ENCODE results near the gene TBC1D9B.

The TBC1D9B gene

GRCh38 chr5:179869641-179870402, 37.9 kb downstream of the TBC1D9B start:
- DNase-seq (ENCODE audit: low spot score): no peak

DNA sequence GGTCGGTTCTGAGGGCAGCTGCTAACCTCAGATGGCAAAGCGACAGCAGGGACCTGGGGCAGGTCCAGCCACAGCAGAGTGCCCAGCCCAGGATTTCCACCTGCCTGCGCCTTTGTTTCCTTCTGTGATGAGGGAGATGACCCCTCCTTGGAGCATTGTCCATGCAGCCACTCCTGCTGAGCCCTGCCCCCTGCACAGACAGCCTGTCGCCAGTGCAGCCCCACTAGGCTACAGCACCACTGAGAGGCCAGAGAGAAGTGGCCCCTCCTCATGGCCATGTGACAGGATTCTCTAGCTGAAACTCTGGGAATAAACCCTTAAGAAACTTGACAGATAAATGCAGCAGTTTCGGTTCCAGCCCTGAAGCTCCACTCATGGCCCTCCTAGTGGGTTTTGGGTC, 38.6 kb downstream of the TBC1D9B start:
- no peak for DNase-seq (ENCODE audit: low spot score)

- DNase-seq (ENCODE audit: low spot score): no peak
These were observed 39.2 kb downstream of the TBC1D9B start for GRCh38 chr5:179868541-179868940.

- DNase-seq (ENCODE audit: low spot score): no peak
These were observed 40.2 kb downstream of the TBC1D9B start for GRCh38 chr5:179867476-179867875.

DNA sequence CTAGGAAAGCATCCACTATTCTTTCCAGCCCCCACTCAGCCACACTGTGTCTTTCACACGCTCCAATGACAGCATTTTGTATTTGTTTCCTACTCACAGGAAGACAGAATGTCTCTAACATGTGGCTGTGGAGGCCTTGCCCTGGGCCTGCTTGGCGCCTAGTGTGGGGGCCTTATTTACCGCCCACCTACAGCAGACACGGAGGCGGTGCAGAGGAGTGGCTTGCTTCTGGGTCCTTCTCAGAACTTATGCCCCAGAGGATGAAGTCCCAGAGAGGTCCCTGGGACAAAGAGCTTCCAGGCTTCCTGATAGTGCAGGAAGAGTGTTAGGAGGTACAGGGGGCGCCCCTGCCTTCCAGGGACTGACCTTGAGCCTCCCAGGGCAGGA, 40.6 kb downstream of the TBC1D9B start:
- no peak for DNase-seq (ENCODE audit: low spot score)

- no peak for DNase-seq (ENCODE audit: low spot score)
These were observed 41.2 kb downstream of the TBC1D9B start for GRCh38 chr5:179866241-179867078.

GRCh38 chr5:179865491-179866240, 42.0 kb downstream of the TBC1D9B start:
- no peak for DNase-seq (ENCODE audit: low spot score)

DNA sequence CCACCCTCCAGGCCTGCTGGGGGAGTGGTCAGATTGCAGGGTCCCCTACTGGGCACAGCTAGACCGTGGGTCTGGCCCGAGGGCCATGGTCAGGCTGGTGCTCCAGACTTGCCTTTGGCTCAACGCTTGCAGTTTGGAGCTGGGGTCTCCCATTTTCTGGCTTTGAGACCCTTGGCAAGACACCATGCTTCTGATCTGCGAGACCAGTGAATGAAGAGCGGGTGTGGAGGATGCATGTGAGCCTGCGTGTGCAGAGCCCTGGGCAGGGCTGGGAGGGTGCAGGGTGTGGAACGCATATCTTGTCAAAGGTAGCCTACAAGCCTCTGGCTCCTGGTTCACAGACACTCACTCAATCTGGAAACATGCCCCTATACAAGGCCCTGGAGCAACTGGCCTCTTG, 43.0 kb downstream of the TBC1D9B start:
- DNase-seq (ENCODE audit: low spot score): no peak

- DNase-seq (ENCODE audit: low spot score): no peak
These were observed 44.1 kb downstream of the TBC1D9B start for GRCh38 chr5:179863449-179864085.

DNA sequence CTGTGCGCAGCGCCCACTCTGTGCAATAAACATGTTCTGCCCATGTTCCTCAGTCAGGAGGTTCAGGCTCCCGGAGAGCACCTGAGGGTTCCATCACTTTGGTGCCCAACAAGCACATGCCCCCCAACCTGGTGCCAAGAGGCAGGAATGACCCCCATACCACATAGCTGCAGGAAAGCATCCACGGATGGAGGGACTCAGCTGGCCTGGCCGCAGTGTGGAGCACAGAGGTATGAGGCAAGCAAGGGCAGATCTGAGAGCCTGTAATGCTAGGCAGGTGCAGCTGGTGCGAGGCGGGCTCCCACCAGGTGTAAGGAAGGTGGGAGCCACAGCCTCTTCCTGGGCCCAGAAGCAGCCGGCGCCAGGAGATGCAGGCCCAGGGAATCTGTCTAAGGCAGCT, 44.8 kb downstream of the TBC1D9B start:
- no peak for DNase-seq (ENCODE audit: low spot score)

DNA sequence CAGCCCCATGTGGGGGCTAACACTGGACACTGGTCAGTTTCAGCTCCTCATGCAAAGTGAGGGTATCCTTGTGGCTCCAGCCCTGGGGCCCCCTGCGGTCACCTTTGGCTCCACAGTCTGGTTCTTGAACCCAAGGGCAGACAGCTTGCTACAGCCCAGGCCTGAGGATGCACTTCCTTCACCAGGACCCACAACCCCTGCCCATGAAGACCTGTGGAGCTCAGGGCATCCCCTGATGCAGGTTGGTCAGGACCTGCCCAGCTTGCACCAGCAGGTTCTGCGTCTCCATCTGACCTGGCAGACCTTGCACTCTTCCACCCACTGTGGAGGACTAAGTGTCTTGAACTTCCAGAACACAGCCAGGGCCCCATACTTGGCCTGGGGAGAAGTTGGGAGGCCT, 45.4 kb downstream of the TBC1D9B start:
- DNase-seq (ENCODE audit: low spot score): no peak

DNA sequence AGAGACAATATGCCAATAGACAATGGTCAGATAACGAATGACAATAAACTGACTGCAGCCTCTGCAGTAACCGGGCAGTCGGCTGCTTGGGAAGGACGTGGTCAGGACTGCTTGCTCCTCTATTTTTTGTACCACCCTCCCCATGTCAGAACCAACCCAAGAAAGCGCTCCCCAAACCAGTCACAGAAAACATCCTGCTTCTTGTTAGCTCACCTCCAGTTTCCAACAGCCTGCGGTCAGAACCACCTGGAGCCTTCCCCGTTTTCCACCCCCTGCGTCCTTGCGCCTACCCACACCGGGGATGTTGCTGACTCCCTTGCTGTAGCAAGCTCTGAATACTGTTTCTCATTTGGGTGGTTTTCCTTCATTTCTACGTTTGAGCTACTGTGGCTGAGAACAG, 47.4 kb downstream of the TBC1D9B start:
- no peak for DNase-seq (ENCODE audit: low spot score)

DNA sequence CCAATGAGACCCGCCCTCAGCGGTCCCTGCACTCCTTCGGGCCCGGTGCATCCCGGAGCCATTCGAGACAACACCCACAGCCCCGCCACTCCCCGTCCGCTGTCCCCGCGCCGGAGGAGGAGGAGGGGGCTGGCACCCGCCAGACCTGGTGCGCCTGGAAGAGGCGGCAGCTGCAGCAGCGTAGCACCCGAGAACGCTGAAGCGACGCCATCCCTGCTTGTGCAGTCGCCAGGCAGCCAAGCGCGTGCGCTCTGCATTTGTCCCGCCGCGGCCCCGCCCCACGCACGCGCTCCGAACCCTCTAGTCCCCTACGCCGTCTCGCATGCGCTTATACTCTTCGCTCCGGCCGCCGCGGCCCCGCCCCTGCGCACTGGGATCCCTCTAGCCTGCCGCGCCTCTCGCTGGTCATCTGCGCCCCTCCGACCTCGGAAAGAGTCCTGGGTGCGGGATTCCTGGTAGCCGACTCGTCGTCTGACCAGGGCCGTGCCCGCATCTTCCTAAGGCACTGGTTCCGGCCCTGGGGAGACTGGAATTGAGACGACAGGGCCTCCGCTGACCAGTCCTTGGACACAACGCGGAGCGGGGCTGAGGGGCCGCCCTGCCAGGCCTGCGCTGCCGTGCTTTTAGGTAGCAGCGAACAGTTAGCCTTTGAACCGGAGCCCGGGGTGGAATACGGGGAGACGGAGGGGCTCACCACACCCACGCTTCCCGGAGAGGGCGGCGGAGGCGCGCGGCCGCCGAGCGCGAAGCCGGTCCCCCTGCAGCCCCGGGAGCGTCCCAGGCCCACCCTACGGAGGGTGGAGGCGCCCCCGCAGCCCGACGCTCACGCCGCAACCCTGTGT, 48.9 kb downstream of the TBC1D9B start, which contains the start of gene MRNIP:
Gene MRNIP (minus strand): TSS at position 232 of the 842 bp plus-strand sequence. CDS start 21 bp downstream, at position 211.
- DNase-seq (ENCODE audit: low spot score): peak; percentile 98

DNA sequence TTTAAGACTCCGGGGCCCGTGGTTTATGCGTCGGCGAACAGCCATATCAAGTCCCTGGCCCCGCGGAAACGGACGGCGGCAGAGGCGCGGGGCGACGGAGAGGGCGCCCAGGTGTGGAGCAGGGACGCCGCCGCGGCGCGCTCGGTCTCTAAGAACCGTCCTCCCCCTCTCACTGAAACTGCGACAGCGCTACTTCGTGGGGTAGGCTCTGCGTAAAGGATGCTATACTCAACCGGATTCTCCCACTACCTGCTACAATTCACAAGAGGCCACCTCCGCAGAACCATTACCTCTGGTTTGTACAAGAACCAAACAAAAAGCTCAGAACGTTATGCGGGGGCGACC, 49.5 kb downstream of the TBC1D9B start:
- DNase-seq (ENCODE audit: low spot score): peak; percentile 56

DNA sequence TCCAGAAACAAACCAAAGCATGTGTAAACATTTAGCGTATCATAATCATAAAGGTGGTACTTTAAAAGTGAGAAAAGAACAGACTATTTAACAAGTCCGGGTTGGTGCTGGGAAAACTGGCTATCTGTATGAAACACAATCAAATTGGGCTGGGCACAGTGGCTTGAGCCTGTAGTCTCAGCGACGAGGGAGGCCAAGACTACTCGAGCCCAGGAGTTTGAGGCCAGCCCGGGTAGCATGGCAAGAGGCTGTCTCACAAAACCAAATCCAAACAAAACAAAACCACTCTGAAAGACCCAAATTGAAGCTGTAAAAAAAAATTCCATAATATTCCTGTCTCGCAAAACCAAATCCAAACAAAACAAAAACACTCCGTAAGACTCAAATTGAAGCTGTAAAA, 53.3 kb downstream of the TBC1D9B start:
- no peak for DNase-seq (ENCODE audit: low spot score)

DNA sequence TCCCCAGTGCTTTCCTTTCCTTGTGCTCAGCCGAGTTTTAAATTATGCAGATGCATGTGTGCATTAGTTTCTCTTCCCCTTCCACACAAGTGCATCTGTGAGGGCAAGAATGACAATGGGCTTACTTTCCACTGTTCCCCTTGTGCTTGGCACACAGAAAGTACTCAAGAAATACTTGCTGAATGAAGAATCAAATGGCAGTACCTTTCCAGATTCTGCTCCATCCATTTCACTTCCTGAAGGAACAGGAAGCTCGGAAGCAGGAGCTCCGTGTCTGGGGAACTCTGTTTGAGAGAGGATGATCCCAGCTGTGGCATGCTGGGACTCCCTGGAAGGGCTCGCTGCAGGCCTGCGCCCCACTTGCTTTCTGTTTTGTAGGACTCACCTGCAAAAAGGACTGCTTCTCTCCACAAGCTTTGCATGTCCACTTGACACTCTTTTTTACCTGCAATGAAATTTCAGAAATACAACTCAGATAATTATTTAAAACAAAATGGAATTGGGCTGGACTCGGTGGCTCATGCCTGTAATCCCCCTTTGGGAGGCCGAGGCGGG, 54.6 kb downstream of the TBC1D9B start:
- DNase-seq (ENCODE audit: low spot score): no peak

DNA sequence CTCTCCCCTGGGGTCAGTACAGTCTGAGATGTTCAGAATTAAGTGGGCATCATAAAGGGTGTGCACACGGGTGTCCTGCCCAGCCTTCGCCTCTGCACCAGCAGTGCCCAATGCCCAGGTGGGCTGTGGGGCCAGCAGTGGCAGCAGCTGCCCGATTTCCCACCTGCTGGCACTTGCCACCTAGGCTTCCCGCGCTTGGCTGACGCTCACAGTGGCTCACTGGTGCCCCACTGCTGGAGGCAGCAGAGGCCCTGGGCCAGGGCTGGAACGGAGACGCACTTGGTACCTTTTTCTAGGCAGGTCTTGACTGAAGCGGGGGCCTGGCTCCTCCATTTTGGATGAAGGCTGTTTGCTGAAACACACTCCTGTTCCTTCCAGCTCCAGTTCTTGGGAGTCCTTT, 66.1 kb downstream of the TBC1D9B start:
- no peak for DNase-seq (ENCODE audit: low spot score)

DNA sequence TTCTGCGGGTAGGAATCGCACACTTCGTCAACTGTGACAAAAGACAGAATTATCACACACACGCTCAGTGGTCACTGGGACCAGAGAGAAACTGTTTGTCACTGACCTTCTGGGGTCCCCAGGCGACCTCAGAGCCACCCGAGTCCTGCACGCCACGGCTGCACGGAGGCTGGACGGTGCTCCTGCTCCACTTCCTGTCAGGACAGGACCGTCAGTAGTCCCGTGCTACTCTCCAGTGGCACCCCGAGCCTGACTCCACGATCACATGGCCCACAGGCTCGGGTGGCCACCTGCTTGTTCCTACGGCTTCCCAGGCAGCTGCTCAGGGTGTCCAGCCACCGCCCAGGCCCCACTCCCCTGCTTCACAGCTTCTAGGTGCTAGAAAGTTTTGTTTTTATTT, 66.9 kb downstream of the TBC1D9B start:
- no peak for DNase-seq (ENCODE audit: low spot score)

GRCh38 chr5:179840321-179840720, 67.4 kb downstream of the TBC1D9B start:
- DNase-seq (ENCODE audit: low spot score): no peak

- no peak for DNase-seq (ENCODE audit: low spot score)
These were observed 68.1 kb downstream of the TBC1D9B start for GRCh38 chr5:179839328-179840256.
